Measurements from ENCODE around the gene WDFY4.

Gene WDFY4

DNA sequence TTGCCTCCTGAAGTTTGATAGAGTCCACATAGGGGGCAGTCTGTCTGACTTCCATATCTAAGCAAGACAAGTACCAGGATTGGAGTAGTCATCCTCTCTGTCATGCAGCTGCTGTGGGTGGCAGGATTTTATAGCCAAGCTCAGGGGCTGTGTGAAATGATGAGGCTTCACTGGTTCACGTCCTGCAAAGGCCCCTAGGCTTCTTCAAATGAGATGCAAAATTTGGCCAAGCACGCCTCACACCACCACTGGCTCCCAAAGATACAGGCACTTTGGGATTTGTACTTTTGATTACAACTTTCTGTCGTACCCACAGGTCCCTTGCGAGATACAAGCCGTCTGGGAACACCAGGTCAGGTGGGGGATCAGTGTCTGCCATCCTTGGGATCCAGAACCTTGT lies 67.1 kb downstream of the WDFY4 start:
- DNase-seq, result no peak

DNA sequence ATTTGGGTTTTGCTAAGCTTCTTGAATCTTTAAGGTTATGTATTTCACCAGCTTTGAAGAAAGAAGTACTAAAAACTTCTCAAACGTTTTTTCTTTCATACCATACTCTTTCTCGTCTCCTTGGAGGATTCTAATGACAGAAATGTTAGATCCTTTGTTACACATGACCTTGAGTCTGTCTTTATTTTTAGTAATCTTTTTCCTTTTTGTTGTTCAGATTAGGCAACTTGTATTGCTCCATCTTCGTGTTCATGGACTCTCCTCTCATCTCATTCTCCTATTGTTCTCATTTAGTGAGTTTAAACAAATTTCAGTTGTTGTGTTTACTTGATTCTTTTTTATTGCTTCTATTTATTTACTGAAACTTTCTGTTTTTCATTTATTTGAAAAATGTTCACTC lies 73.7 kb downstream of the WDFY4 start:
- no peak for DNase-seq

DNA sequence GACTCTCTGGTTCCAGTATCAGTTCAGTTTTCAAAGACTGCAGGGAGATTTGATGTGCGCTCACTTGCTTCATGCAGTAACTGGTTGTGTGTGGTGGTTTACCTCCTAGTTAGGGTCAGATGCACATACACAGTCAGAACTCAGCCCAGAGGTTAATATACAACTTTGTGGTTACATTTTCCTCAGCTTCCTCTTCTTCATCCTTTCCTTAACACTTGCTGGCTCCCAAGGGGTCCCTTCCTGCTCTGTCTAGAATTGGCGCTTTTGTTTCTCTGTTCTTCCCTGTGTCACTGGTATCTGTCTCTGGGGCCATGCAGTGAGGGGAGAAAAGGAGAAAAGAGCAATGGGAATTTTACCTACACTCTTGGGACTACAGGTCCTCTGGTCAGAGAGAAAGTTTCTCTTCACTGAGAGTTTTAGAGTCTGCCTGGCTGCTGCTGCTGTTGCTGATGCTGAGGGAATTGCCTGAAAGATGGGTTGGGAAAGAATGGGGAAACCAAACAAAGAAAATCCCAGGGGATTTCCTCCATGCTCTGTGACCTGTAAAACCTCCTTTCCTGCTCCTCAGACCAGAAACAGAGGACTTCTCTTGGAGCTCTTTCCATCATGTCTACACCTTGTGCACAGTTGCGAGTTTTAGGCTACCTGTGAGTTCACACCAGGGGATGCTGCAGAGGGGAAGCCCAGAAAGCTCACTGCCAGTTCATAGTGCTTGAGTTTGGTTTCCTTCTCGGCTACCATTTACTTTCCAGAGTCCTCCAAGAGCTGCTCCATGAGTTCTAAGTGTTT lies 74.6 kb downstream of the WDFY4 start:
- DNase-seq, result no peak

DNA sequence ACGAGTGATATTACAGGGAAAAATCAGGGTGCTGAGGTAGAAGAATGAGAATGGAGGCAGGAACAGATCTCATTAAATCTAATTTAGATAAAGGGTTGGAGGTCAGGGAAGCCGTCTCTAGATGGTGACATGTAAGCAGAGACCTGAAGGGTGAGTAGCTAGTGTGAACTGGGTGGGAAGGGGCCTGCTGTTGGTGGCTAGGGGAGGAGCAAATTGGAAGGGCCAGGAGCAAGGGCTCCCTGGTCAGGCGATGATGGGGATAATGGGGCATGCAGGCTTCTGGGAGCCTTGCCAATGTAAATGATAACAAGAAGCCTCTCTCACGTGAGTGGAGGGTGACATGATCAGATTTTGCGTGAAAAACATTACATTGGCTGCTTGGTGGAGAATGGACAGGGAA lies 76.3 kb downstream of the WDFY4 start:
- peak; percentile 38 for DNase-seq

DNA sequence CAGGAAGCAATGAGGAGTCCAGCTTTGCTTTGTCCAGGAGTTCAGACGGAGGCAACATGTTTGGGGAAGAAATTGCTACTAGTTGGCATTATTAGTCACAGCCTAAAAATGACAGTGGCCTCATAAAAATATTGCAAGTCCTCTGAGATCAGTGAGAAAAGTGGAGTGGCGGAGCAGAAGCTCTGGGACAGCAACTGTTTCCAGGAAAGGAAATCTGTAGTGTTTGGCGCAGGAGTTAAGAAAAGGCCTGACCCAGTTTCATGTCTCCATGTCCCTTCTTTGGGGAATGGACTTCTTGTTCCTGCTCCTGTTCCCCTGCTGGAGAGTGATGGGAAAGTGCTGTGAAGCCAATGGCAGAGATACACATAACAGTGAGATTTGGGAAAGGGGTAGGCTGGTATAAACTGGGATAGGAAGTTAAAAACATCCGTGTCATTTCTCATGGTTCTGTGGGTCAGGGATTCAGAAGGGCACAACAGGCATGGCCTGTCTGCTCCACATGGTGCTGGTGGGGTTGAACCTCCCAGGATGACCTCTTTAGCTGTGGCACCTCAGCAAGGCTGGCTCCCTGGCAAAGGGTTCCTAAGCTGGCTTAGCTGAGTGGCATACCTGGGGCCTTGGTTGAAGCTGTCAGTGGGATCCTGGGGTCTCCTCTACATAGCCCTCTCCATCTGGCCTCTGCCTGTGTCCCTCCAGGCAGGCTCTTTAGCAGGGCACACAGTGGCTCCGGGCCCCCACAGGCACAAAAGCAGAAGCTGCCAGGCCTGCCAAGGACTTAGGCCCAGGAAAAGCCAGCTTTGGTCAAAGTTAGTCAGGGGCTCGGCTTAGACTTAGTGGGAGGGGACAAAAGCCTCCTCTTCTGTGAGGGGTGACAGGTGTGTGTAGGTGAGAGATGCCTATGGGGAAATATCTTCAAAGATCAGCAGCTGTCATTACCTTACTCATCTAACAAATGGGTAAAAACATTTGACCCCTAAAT lies 77.7 kb downstream of the WDFY4 start:
- no peak for DNase-seq

DNA sequence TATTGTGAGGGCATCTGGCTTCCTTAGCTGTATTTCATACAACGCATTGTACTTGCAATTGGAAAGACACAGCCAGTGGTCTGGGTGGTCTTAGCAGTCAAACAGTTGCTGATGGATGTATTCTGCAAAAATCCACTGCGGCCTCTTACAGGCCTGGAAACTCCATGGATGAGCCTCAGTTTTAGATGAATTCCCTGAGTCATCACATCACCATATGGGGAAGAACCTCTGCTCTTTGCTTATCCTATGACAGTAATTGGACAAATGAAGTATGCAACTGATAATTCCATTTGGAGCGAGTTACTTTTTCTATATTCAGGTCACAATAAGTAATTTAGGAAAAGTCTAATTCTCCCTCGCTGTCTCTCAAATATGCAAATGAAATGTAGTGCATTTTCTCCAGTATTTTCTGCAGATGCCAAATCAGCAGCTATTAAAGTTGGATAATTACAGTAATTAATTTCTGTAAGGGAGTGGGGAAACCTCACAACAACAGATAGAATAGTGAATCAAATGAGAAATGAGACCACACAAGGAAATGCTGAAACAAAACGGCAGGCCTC lies 78.8 kb downstream of the WDFY4 start:
- no peak for DNase-seq

DNA sequence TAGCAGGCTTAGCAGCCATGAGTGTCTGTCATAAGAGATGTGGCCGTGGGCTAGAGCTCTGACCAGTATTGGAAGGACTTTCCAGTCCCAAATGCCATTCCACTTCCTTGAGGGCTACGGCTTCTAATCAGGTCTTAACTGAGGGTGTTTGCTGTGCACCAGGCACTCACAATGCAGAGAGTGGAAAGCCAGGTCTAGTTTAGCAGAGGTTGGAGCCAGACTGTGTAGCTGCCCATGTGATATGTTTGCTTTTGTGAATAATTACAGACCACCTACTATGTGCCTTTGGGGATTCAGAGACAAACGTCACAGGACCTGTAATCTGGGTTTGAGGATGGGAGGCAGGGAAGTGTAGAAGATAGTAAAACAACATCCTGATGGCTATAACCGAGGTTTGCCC lies 79.8 kb downstream of the WDFY4 start:
- DNase-seq, result no peak

DNA sequence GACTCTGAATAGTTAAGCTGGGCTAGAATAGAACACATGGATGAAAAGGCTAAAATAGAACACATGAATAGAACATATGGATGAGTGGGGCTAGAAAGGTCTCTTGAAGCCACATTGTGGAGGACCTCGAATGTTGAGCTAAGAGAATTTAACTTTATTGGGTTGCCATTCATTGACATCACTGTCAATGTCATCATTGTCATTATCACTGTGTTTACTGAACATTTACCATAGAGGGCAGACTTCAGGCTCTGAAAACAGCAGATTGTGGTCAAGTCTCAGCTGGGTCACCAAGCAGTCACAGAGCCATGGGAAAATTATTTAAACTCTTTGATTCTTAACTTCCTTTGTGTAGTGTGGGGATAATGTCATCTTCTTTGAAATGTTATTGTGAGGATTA lies 80.4 kb downstream of the WDFY4 start:
- DNase-seq, result no peak

DNA sequence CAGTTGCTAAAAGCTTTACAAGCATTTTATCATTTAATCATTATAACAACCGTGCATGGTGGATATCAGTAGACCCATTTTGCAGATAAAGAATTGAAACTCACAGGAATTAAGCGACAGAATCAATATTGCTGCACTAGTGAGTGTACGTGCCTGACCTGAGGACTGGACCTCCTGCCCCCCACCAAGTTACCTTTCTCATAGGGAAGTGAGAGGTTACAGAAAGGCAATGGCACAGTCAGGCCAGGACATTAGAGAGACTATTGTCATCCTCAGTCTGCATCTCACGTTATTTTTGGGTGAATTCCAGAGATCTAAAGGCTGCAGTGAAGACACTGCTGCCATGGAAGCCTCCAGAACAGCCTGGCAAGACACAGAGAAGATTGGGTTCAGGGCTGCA lies 80.9 kb downstream of the WDFY4 start:
- no peak for DNase-seq

DNA sequence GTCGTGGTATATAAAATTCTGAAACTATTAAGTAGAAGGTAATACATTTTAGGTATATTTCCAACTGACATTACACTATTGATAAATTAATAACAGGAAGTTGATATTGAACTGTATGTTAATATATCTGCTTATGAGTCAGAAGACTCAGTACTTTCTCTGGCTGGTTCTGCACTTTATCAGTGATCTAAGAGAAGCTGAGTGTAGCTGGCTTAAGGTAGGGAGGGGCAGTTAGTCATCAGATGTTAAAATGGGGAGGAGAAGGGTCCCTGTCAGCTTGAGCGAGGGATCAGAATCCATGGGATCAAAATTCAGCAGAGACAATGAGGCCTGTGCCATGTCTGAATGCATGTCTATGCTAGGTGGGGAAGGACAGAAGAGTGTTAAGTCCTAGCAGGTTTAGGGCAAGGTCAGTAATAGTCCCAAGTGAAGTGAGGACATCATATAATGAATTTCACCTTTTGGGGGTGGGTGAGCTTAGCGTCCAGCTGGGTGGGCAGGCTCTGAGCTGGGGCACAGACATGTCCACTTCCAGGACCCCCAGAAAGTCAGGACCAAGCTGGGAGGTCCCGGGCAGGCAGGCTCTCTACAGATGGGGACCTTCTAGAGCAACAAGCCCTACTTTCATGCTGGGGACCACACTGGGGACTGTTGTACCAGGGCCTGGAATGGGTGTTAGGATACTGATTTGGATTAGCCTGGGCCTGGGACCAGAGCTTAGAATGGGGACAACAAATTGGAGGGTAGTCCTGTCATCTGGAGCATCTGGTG lies 82.9 kb downstream of the WDFY4 start:
- no peak for DNase-seq

DNA sequence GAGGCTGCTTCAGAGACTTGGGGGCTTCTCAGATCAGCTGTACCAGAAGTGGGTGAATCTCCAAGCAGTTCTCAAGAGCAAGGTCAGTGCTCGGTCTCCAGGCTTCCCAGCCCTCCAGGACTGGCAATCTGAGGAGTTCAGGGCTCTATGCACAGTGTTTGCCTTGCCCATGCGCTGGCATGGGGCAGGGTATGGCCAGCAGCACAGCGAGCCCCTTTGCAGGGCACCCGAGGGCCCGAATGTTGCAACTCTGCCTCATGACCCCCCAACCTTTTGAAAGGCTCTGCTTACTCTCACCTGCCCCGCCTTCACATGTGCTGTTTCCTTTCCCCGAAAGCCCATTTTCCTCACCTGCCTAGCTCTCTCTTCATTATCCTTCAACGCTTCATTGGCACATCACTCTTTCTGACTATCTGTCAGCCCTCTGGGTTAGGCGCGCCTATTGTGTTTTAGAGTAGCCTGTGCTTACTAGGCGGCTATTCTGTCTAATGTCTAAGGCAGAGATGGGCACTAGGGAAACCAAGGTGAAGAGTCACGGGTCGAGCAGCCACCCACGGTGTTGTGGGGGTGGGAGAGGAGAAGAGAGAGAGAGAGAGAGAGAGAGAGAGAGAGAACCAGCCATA lies 83.6 kb downstream of the WDFY4 start:
- no peak for DNase-seq

DNA sequence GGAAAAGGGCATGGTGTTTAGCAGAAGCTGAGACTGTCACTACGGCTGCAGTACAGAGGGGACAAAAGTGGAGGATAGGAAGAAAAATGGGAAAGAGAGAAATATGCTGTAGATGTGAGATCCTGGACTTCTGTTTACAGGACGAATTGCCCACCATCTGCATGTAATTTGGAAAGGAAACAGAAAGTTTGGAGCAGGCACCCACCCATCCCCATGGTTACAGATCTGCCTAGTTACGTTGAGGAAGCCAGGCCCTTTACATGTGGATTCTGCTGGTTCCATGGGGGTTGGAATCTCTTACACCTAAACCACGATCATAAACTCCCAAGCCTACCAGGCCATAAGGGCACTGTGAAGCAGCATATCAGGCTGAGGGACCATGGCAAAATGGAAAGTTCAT lies 84.3 kb downstream of the WDFY4 start:
- no peak for DNase-seq

DNA sequence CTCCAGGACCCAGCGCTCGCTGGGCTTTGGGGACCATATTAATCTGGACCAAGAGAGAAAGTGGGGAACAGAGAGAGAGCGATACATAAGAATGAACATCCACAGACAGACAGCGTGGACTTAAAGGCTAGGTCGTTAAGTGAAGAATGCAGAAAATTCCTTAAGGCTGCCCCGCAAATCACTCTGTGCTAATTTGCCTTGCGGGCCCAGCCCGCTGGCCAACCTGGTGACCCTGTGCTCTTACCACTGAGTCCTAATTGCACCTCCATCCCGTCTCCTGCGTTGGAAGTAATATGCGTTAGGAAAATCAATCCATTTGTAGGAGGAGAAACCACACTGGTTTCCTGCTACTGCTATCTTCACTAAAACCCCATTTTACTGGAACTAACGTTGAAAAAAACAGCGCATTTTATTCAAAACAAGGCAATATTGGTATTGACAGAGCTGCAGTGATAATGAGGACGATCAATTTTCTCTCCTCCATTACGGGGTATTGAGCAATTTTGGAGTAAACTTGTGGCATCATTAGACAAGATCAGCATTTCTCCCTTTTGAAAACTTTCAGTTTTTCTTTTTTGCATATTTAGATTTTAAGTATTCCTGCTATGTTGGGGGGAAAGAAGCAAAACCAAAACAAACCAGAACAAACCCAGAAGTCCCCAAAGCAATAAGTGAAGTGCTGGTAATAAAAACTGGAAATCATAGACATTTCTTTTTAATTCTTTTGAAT lies 85.2 kb downstream of the WDFY4 start:
- no peak for DNase-seq

DNA sequence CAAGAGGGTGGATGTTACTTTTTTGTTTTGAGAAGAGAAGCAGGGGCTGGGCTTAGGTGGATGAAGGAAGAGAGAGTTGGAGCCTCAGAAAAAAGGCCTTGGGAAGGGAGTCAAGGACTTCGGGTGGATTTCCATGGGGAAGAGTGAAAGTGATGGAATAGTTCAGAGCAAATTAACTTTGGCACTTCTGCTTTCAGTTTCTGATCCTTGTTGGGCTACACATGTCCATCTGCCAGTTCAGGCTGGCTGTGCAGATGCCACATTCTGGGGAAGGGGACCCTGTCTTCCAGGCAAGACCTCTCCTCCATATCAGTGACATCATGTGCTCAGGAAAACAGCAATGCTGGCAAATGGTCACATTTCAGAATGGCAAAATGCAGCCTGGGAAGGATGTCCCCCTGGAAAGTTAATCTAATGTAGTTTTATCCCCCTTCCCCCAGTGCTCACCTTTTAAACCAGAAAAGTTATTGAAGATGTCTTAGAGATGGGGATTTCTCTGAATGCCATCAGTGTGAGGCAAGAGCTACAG lies 86.0 kb downstream of the WDFY4 start:
- DNase-seq, result no peak

DNA sequence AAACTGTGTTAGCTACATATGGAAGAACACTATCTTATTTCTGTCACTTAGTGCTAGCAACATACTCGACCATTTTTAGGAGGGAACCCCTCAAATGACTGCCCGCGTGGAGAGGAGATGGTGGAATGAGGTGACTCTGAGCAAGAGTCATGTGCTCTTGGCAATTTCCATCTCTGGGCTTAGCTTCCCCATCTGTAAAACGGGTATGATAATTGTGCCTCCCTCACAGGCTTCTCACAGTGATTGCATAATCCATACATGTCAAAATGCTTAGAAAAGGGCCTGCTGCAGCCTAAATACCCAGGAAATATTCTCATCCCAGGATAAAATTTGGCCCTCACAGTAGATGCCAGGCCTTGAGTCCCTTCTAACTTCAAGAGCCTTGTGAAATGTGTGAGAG lies 86.6 kb downstream of the WDFY4 start:
- DNase-seq, result no peak

DNA sequence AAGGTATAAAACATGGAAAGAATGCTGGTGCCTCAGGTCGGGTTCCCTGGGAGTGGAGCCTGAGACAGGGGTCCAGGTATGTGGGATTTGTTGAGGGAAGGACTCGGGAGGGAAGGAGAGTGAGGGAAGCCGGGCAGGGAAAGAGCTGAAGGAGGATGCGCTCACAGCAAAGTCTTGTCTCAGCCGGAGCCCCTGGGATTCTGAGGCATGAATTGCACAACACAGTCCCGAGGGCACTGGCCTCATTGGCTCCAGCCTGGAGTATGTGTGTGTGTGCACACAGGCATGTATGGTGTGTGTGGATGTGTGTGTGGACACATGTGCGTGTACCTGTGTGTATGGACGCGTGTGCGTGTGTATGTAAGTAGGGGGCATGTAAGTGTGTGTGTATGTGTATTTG lies 87.4 kb downstream of the WDFY4 start:
- no peak for DNase-seq

DNA sequence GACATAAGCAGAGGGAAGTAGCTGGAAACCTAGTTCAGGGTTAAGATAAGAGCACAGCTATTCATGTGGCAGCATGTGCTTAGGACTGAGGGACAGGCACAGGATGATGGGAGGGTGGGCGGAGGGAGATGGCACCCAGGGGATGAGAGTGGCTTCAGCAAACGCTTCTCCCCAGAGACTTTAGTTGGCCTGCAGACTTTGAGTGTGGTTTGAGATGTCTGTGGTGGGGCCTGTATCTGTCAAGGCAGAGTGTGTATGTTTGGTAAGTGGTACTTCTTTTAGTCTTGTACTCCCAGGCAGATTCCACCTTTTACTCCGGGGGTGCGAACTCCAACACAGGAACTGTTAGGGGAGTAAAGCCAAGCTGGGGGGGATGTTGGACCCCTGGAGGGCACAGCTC lies 88.9 kb downstream of the WDFY4 start:
- DNase-seq, result no peak

DNA sequence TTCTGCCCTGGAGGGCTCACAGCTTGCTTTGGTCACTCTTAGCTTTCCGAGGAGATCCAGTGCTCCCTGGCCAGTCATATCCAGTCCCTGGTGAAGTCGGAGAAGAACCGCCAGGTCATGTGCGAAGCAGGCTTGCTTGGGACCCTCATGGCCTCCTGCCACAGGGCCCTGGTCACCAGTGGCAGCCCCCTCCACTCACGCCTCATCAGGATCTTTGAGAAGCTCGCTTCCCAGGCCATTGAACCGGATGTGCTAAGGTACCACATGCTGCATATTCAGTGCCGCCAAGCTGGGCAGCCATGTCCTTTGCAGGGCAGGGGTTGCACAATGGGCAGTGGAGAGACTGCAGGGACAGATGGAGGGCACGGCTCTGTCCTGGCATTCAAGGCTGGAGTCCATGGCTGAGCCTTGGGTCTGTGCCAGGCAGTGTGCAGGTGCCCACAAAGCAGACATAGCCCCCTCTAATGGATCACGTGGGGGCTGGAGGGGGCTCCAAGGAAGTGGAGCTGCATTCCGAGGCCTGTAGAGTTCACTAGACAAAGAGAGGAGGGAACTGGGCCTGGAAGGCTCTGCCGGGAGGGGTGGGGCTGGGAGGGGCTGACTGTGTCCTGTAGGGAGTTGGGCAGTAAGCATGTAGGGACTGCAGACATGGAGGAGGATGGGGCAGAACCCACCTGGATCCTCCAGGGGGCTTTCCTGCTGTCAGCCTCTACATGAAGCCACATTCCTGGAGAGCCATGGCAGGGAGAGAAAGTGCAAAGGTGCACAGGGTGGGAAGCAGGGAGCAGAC lies 89.9 kb downstream of the WDFY4 start:
- no peak for DNase-seq

DNA sequence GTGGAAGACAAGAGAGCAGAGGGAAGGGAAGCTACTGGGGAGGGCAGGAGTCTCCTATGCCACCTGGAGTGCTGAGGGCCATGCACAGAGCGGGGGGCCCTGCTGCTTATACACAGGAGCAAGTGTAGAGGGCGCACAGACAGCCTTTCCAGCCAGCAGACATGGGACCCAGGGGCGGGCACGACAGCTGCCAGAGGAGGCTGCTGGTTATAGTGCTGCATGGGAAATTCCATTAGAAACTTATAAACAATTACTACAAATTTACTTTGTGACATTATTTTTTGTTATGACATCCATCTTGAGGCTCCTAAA lies 90.5 kb downstream of the WDFY4 start:
- no peak for DNase-seq

DNA sequence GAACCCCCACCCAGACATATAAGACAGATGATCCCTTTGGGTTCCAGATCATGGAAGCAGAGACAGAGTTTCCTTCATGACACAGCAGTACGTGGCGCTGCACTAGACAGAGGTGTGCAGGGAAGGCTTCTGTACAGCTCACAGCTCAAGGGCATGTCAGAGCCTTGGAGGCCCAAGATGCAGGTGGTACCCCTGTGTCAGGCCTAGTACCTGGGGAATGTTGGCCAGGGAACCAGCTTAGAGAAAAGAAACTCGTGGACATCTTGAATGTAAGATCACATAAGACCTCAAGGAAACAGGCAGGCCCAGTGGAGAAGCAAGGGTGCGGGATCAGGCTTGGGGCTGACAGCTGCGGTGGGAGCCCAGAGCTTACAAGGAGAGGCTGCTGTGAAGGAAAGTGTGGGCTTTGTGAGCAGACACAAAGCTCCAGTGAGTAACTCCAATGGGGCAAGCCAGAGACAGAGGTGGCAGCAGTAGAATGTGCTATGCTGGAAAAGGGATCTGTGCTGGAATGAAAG lies 91.4 kb downstream of the WDFY4 start:
- no peak for DNase-seq

DNA sequence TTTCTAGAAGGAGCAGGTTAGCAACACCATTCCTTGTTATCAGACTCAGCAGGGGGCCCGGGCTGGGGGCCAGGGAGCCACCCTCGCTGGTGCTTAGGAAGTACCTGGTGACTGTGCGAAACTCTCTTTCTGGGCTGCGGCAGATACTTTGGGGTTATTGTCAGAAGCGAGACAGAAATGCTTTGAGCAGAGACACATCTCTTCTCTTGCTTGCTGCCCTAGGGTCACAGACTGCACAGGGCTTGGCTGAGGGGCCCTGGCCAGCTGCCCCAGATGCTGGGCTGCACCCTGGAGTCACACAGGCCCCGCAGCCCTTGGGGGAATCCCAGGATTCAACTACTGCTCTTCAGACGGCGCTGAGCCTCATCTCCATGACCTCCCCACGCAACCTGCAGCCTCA lies 91.9 kb downstream of the WDFY4 start:
- no peak for DNase-seq

Data from NCI-H345 (cell line).